Activated T-cell treated with anti-CD3 and anti-CD28 coated beads for 24 hours (primary cell): ENCODE measurements around the gene KRT85.
"Not testable (repeated sequence)": the region's sequence is repeated elsewhere in the genome, so short reads cannot be mapped to it uniquely, and the experiment has no call there.

Source experiments
- DNase-seq: peaks from one replicate; pipeline ENCODE4 v3.0.0-alpha.2; 2020; ENCODE audit warnings: low read depth

The KRT85 gene

DNA sequence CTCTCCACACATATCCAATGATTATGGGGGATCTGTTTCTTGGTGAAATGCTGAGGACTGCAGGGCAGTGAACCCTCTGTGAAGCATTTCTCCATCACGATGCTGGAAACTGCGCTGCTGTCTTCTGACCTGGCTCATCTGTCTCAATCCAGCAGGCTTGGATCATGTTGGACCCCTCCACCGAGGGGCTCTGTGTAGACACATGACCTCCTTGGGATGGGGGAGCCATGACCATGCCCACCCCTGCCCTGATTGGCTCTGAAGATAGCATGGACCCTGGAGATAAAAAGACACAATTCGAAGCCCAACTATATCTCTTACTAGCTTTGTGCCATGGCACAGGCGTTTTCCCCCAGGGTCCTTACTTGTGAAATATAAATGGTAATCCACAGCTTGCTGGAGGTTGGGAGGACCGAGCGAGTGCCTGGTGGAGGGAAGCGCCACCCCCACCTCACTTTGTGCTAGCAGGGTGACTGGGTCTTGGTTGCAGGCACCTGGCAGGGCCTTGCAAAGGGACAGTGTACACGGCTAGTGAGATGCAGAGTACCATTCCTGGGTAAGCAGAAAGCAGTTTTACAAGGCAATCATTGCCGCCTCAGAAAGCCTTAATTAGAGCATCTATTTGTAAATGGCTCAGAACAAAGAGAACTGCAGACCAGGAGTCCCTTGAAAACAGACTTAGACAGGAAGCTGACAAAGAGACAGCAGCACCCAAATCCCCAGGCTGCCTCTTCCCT, 43.7 kb downstream of the KRT85 start:
- no peak for DNase-seq

DNA sequence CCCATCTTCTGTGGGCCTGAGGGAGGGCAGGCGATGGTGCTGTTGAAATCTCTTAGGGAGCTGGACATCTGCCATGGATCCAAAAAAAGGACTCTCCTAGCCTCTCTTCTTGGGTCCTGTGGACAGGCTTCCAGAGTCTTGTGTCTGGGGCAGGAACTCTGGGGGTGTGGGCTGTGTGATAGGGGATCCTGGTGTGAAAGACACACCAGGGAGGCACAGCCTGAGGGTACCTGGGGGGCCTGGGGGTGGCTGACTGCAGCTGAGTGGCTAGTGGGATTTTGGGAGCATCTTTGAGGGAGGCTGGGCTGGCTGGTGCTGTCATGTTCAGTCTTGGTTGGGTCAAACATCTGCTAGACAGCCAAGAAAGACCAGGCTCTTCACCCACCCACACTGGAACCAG, 44.3 kb downstream of the KRT85 start:
- DNase-seq = no peak

DNA sequence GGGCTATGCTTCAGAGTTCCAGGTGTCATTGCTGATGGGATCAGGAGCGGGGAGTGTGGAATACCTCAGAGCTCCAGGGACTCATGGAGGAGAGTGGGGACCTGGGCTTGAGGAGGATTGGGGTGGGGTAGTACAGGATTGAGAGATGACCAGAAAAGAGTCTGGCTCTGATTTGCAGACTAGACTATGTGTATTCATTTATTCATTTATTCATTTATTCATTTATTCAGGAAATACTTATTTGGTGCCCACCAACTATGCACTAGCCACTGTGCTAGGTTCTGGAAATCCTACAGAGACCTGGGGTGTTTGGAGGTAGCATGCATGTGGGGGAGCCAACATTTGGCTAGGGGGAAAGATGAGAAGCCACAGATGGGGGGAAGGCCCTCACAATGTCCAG, 45.2 kb downstream of the KRT85 start:
- DNase-seq = no peak

DNA sequence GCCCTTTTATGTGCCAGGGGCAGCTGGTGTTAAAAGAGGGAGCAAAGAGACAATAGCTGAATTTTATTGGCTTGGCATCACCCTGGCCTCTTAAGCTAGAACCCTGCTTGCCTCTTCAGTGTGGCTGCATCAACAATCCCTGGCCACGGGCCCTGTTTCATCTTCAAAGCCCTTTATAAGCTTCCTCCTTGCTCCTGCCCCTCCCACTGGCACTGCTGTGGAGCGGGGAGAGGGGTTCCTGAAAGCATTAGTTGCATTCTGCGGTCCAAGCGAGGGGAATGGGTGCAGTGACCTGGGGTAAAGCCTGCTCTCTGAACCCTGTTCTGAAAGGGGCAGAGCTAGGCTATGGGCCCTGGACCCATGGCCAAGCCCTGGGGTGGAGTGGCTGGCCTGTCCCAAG, 45.9 kb downstream of the KRT85 start:
- DNase-seq = no peak

DNA sequence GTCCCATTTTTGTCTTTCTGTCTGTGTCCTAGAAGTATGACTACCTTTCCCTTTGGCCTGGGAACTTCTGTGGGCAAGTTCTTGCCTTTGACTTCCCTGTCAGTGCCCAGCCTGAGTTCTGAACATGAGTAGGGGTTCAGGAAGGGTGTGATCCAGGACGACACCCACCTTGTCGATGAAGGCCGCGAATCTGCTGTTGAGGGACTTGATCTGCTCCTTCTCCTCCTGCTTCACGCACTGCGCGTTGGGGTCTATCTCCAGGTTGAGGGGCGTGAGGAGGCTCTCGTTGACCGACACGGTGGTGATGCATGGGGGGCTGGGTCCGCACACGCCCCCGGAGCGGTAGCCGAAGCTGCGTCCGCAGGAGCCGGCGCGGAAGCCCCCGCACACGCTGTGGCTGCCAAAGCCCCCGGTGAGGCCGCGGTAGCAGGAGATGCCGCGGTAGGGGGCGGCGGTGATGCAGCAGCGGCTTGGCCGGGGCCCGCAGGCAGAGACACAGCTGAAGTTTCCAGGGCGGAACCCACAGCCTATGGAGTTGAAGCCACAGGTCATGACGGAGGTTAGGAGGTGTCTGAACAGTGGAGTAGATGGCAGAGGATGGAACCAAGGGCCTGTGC, 46.4 kb downstream of the KRT85 start, which contains the start of gene KRT83:
KRT83 (minus strand) TSS at position 615 of the 617 bp plus-strand sequence; CDS start at position 552, 63 bp downstream.
- DNase-seq = no peak

DNA sequence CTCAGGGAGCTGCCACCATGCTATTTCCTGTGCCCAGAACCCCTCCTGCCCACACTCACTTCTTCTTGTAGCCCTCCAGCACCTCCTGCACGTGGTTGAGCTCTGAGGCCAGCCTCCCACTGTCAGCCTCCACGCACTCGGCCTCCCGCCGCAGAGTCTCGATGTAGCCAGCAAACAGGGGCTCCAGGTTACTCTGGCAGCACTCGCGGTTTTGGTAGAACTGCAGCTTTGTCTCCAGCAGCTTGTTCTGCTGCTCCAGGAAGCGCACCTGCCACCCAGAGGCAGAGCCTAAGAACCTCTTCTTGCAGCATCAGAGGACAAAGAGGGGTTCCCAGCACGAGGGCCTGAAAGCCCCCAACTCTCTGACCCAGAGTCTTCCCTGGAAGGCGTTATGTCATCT, 48.2 kb downstream of the KRT85 start:
- DNase-seq = no peak

DNA sequence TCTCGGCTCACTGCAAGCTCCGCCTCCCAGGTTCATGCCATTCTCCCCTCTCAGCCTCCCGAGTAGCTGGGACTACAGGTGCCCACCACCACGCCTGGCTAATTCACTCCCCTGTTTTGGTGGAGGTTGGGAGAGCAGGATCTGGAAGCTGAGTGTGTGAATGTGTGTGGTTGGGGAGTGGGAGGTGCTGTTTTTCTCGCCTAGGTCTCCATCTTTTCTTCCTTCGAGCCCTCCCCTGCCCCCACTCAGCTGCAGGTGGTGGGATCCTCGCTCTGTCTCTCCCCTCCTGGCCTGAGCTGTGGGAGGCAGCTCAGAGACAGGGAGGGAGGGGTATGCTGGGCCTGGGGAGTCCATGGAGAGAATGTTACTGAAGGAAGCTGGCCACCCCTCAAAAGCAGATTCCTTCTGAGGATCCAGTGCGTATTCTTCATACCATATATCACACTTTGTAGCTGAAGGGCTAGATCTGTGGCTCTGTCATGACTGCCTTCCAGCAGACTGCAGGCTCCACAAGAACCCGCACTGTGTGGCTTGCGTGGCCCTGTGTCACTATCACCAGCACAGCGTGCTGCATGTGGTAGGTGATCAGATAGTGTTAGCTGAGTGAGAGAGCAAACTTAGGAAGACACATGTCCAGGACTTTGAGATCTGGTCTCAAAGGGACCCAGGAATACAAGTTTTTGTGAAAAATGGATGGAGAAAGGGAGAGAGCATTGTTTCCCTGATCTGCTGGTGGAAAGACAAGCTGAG, 48.9 kb downstream of the KRT85 start:
- no peak for DNase-seq

DNA sequence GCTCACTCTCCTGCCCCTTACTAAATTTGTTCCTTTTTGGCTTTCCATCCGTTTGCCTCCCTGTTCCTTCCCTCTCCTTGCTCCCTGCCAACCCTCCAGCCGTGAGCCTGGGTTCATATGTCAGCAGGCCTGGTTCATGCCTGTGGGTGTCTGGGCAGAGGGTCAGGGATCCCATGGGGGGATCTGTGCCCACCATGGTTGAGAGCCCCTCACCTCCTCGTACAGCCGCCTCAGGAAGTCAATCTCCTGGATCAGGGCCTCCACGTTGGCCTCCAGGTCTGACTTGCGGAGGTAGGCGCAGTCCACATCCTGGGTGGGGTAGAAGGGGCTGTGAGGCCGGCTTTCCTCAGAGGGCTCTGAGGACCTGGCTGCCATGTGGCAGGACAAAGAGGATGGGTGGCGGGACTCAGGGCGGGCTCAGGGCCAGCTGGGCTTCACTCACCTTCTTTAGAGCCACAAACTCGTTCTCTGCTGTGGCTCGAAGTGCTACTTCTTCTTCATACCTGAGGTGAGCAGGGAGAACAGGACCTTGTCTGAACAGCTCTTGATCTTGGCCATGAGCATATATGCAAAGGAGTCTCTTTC, 49.7 kb downstream of the KRT85 start:
- DNase-seq = no peak

DNA sequence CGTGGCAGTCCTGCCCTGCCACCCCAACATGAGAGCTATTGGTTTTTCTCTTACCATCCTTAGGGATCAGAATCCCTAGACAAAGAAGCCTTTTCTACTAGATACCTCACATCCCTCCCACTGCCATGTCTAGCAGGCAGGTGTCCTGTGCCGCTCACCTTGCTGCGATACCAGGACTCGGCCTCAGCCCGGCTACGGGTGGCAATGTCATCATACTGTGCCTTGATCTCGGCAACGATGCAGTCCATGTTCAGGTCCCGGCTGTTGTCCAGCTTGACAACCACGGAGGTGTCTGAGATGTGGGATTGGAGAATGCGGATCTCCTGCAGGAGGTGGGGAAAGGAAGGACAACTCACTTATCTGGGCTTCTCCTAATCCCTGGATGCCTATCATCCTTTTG, 50.6 kb downstream of the KRT85 start:
- DNase-seq = no peak

DNA sequence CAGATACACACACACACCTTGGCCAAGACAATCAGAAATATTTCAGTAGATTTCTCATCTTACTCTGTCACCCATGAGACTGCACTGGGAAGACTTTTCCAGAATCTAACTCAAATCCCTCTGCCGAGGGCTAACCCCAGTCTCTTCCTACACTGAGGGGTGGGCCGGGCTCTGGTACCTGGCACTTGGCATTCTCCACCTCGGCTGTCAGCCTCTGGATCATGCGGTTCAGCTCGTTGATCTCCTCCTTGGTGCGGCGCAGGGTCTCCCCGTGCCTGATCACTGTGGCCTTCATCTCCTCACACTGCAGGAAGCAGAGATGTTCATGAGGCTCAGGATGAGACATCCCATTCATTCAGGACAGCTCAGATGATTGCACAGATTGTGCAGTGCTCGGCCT, 51.0 kb downstream of the KRT85 start:
- DNase-seq = no peak

DNA sequence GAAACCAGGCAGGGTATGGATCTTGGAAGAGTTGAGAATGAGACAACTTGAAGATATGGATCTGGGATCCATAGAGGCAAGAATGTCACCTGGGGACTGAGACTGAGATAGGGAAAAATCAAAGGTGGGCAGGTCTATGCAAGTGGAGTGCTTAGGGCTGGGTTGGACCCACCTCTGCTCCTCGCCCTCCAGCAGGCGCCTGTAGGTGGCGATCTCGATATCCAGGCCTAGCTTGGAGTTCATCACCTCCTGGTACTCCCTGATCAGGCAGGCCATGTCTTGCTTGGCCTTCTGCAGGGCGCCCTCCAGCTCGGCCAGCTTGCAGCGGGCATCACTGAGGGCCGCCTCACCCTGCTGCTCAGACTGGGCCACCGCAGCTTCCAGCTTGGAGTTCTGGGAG, 51.6 kb downstream of the KRT85 start:
- not testable (repeated sequence) for DNase-seq

DNA sequence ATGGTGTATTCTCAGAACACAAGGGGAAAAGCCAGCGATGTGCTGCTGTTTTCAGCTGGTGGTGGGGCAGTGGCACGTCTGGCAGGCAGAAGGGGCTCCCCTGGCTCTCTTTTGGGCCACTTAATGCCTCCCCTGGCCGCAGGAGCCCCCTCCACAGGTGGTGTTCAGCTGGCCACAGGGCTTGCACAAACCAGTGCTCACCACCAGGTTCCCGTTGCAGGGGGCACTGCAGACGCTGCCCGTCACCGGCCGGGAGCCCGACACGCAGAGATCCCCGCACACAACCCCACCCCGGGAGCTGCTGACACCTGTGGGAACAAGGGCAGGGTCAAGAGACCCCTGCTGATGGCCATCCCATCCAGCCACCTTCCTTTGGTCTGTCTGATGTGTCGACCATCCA, 52.8 kb downstream of the KRT85 start:
- no peak for DNase-seq

DNA sequence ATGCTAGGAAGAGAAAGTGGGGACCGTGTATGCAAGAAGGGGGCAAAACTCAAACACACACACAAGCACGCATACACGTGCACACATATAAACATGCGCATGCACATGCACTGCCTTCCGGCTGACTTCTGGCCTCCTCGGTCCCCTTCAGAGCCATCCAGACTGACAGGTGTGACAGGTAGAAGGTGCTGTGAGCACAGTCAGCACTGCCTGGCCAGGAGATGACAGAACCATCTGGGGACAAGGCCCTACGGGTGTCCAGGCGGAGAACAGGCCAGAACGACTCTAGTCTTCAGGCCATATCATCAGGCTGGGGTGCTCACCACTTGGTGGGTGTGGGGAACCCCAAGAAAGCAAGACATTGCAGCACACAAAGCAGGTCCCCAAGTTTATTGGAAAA, 53.4 kb downstream of the KRT85 start:
- no peak for DNase-seq

DNA sequence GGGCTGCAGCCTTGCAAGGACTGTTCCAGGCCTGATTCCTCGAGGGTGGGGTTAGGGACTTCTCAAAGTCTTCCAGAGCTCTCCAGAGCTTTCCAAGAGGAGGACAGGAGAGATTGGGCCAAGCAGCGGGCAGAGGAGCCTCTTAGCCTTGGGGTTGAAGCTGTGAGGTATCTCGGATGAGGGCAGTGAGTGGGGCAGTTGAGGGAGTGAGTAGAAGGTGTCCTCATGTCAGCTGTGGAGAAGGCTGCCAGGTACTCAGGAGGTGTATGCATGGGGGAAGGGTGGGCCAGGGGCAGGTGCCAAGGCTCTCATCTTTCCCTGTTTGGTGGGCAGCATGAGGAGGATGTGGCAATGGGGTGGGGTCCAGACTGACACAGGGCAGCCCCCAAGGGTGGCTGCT, 53.8 kb downstream of the KRT85 start:
- DNase-seq = no peak

DNA sequence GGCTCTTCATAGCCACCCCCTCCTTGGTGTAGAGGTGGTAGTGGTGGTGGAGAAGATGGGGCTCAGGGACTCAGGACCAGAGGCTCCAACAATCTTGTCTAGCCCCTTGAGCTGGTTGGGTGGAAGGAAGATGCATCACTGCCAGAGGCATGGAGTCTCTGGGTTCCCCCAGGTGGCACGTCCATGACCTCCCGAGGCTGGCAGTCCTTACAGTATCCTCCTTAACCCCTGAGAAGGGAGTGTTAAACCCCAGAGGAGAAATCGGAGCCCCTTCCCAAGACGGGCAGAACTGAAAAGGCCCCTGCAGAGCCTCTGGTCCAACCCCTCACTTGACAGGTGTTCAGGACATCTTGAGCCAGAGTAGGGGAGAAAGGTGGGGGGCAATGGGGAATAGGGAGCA, 55.2 kb downstream of the KRT85 start:
- no peak for DNase-seq

DNA sequence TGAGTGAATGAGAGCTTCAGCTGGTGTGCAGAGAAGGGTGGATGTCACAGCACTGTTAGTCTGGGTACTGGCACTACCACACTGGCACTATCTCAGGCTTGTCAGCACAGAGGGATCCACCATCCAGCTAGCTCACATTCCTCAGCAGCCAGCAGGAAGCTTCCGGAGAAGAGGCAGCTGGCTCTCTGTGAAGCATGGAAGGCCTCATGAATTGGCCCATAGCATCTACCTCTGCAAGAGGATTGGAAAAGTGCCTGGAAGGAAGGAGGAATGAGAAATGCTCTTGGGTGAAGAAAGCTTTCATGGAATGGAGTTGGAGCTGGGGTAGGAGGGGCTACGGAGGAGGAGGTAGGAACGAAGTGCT, 56.0 kb downstream of the KRT85 start:
- DNase-seq = no peak

DNA sequence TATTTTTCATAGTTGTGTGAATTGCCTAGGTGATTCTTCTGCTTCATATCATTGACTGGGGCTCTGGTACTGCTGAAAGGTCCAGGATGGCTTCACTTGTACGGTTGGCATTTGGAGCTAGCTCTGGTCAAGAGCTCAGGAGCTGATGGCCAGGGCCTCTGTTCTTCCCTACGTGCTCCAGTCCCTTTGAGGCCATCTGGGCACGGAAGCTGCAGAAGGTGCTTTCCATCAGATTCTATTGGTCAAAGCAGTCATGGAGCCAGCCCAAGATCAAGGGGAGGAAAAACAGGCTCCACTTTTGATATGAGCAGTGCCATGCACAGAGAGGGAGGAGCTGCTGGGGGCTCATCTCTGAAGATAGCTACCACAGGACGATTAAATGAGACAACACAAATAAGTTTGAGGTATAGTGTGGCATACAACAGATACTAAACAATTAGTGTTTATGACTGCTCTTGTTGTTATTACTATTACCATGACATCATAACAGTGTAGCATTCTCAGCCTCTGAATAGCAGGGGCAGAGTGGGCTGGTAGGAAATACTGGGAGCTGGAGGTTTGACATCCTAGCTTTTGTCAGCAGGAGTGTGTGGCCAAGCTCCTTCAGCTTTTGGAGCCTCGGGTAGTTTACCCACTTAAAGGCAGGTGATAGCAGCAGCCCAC, 56.5 kb downstream of the KRT85 start:
- DNase-seq = no peak
